Stimulated activated CD4-positive, alpha-beta T cell treated with anti-CD3 and anti-CD28 coated beads, Interleukin-15, amount 100 ng/mL, for 48 hours (primary cell): ENCODE results near the gene C19orf12.
A peak's percentile ranks its signal among the peaks of the same experiment; 100 is the strongest.

Source experiments
- DNase-seq, 2 donors: peaks; one replicate each; pipeline ENCODE4 v3.0.0-alpha.2; 2020; ENCODE audit warnings: low read depth in 2 of 2

The C19orf12 gene

DNA sequence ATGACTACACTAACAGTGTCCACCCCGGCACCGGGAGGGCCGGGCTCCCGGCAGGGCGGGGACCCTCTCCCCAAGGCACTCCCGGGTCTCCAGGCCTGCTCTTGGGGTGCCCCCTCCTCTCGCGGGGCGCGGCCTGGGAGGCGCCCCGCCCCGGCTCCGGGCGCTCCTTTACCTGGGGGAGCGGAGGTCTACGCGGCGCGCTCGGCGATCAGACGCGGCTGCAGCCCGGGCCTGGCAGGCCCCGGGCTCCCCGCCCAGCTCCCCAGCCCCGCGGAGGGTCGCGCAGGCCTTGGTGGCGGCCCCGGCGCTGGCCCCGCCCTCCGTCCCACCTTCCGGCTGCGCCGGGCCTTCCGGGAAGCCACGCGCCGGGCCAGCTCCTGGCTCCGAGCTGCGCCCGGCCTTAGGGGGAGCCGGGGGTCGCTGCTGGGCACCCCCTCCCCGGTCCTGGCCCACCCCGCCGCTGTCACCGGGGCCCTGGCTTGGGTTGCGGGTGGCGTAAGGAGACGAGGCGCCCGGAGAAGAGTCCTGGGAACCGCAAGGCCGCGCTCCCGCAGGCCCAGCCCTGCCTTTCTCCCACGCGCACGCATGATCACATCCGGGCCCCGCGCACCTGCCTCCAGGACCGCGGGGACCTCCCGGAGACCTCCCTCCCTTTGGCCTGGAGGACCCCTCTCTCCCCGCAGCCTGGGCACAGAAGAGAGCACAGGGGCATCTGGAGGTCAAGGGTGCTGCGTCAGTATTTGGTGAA lies at the start of gene C19orf12:
Gene C19orf12, minus strand, starts transcription at position 309 of the 748 bp plus-strand sequence. CDS start 6,848 bp downstream, outside the sequence.
- peak; percentile 47 to 57 for DNase-seq

DNA sequence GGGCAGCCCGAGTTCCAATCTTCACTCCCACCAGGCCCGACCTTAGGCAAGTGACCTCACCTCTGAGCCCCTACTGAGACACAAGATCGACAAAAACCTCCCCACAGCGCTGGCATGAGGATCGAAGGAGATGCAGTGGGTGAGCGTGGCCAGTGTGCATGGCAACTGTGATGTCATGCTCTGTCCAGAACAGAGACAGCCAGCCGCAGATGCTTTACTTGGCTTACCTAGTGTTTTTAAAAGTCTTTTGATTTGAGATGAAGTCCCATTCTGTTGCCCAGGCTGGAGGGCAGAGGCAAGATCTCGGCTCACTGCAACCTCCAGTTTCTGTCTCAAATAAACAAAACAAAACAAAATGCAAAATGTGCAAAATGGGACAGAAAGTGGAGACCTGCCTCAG lies 49.3 kb upstream of the C19orf12 start:
- no peak for DNase-seq

DNA sequence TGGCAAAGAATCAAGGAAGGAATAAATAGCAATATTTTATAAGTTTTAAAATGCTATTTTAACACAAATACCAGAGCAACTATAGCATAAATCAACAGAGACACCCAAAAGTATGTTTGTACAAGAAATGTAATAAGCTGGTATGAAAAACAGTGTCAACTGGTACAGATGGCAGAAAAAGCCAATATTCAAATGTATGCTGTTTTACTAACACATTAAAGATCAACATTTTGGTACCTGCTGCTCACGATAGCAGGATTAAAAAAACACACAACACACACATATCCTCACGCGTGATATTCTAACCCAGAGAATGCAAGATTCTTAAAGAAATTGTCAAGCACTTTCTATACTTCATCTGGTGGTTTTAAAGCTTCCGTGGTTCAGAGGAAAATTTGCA lies 48.1 kb upstream of the C19orf12 start:
- DNase-seq = no peak

DNA sequence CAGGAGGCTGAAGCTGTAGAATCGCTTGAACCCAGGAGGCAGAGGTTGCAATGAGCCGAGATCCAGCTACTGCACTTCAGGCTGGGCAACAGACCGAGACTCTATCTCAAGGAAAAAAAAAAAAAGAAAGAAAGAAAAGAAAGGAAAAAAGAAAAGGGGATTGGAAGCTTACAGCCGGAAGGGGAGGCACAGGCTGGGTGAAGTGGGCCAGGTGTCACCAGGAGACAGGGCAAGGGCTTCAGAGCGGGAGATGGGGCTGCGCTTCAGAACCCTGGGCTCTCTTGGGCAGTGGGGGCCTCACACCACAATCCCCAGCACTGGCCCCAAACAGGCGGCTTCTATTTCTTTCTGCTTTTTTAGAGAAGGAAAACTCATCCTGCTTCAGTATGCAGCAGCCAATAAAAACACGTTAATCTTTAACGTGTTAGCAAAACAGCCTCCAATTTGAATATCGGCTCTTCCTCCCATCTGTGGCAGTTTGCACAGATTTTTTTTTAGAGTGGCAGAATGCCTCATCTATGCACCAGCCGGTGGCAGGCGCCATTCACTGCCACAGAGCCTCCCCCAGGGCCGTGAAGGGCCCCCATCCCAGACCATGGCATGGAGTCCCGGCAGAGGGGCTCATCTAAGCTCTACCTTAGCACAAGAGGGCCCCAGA lies 46.6 kb upstream of the C19orf12 start:
- DNase-seq = no peak

DNA sequence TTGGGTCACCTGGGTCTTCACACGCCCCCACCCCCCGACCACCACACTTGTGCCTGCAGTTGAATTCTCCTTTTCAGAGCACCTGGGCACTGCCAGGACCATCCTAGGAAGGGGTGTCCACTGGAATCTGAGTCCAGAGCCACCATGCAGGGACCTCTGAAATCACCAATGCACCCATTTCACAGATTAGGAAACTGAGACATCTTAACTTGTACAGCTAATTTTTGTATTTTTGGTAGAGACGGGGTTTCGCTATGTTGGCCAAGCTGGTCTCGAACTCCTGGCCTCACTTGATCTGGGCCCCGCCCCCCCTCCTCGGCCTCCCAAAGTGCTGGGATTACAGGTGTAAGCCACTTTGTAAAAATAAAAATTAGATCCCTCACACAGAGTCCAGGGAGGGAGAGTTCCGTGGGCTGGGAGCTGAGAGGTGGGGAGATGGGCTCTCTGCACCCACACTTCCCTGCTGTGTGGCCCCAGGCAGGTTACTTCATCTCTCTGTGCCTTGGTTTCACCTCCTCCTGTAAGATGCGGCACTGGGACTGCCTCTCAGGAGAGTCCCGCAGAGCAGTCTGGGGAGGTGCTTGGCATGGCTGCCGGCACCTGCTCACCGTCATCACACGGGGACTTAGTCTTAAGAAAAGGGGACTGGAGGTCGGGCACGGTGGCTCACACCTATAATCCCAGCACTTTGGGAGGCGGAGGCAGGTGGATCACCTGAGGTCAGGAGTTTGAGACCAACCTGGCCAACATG lies 45.9 kb upstream of the C19orf12 start:
- DNase-seq = no peak

DNA sequence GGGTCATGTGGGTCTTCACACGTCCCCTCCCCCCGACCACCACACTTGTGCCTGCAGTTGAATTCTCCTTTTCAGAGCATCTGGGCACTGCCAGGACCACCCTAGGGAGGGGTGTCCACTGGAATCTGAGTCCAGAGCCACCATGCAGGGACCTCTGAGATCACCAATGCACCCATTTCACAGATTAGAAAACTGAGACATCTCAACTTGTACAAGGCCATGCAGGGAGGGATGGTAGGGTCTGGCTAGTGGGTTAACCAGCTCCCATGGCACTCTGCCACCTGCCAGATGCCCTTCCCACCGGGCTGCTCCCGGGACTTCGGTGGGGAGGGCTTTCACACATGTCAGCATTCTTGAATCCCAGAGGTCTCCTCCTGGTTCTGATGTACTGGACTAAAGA lies 44.3 kb upstream of the C19orf12 start:
- no peak for DNase-seq

DNA sequence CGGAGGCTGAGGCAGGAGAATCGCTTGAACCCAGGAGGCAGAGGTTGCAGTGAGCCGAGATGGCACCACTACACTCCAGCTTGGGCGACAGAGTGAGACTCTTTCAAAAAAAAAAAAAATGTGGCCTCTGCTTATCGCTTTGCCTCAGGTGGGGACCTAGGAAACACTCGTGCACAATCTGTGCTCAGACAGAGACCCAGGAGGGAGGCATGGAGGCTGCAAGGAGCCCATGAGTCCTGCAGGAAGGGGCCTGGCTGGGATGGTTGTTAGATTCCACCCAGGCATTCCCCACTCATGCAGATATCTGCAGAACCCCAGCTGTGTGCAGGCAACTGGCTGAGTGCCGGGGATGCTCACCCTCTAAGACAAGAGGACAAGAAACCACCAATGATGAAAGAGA lies 43.8 kb upstream of the C19orf12 start:
- no peak for DNase-seq

DNA sequence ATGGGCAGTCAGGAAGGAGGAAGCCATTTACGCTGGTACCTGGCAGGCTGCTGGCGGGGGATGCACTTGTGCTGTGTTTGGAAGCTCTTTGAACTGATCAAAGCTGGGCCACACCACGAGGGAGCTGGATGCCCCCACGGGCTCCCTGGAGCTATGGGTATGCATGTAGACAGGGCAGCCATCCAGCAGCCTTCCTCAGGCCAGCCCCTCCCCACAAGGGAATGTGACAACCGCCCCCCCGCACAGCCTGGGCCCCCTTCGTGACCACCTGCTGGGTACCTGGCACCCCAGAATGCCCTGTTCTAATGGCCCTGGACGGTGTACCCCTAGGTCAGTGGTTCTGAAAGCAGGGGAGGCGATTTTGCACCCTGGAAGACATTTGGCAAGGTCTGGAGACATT lies 42.5 kb upstream of the C19orf12 start:
- no peak for DNase-seq

DNA sequence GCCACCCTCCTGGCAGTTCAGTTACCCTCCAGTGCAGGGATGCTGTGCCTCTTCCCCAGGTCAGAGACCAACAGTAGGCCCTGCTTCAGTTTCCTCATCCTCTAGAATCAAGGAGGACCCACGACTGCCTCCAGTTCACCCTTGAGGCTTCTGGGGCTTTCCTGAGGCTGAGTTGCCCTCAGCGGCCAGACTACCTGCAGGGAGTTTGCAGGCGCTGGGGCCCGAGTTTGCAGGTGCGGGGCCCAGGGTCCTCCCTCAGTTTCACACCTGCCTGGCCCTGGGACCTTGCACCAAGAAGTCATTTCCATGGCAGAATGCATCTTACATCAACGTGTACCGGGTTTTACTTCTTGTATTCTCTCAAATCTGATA lies 38.9 kb upstream of the C19orf12 start:
- no peak for DNase-seq

DNA sequence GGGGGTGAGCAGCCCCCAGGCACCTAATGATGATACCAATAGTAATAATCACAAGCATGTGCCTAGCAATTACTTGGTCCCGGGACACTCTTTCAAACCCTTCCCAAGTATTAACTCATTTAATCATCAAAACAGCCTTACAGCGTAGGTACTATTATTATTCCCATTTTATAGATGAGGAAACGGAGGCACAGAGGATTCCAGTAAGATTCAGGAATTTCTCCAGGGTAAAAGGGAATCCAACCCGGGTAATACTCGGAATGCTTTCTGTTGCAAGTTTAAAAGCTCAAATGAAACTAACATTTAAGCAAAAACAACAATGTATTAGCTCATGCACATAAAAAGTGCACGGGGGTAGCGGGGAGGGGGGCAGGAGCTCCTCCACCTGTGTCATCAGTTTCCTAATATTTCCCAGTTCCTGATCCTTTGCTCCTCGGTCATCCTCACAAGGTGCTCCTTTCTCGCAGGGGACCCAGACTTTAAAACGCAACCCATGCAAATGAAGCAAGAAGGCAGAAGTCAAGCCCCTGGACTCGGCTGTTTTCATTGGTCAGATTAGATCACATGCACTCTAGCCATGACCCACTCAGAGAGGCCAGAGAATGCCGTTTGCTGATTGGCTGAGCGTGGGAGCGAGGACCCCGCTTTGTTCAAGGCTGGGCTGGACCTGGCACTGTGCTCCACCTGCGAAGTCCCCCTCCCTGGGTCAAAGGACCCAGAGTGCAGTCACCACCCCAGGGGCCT lies 38.3 kb upstream of the C19orf12 start:
- no peak for DNase-seq

DNA sequence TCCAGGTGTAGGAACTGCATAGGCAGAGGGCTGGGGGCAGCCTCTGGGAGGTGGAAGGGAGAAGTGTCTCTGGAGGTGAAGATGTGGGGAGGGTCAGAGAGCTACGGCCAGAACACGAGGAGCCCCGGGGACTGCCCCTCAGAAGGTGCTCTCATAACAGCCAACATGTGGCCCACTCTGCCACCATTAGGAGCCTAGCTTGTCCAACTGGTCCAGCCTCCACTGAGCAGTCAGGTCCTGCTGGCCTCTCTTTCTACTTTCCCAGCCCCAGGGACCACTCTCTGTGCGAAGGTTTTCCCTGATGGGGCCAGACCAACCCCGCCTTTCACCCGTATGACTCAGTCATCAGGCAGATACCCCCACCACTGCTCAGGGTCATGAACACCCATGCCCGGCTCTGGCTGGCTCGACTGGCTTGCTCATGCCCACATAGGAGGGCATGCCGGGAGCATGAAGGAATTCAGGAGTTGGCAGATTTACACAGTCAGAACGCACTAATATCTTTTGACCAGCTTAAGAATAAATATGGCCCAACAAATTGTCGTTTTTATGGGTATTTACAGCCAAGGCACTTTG lies 37.5 kb upstream of the C19orf12 start:
- no peak for DNase-seq

DNA sequence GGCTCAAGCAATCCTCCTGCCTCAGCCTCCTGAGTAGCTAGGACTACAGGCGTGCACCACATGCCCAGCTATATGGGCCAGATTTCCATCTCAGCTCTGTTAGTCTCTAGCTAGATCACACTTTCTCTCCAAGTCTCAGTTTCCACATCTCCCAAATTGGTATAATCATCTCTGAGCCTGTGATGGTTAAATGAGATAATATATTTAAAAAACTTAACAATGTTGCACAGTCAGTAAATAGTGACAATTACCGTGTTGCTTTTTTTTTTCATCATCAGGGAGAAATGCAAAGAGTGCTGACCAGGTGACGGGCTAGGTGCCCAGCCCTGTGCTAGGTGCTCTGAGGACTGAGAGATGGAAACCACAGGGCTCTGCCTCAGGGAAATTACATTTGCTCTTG lies 36.9 kb upstream of the C19orf12 start:
- no peak for DNase-seq

DNA sequence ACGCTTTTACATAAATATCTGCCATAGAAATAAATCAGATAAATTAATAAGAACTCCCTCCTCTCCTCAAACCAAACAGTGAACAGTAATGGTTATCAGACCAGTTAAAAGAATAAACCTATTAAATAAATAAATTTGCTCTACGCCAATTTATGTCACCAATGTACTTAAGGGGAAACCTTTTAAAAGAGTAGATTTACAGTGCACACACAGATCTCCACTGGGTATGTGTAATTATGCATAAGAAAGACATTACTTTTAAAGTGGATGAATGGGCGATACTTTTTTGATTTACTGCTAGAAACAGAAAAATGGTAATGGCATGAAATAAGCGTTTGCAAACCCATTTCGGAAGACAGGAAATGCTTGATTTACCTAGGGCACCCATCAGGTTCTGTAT lies 34.9 kb upstream of the C19orf12 start:
- DNase-seq = no peak

DNA sequence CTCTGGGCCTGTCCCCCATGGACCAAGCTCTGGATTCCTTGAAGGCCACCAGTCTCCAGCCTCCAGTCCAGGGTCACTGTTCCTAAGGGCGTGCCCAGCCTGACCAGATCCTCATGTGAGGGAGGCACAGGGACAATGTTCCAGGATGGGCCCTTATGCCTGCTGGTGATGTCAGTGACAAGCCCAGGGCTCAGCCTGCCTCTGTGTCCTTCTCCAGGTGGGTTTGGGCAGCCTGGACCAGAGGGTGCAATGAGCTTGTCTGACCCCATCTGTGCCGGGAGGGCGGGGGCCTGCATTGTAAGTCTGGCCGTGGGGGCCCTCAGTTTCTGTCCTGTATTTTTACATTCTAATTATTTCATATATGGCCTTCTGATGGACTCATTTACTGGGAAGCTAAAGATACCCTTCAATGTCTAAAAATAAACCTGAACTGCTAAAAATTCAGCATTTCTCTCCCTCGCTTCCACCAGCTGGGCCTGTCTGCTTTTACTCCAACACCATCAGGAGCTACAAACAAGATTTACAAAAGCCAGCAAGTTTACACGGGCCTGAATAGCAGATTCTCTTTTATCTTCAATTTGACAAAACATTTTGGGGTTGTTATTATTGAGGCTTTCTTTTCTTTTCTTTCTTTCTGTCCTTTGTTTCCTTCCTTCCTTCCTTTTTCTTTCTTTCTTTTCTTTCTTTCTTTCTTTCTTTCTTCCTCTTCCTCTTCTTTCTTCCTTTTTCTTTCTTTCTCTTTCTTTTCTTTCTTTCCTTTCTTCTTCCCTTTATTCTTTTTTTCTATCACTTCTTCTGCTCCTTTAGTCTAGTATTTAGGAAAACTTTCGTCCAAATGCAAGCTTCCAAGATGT lies 34.2 kb upstream of the C19orf12 start:
- no peak for DNase-seq

DNA sequence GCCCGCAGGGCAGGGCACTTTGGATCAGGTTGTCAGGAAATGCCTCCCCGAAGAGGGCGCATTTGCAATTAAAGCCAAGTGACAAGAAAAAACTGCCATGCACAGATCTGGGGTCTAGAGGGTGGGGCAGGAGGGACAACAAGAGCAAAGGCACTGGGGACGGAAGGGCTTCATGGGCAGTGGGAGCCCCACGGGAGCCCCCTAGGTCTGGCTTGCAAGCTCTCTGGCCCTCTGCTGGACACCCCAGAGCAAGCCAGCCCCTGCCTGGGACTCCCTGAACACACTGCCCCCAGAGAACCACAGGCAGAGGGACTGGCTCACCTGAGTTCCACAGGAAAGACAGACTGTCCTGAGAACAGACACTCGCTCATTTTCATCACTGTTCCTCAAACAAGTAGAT lies 30.2 kb upstream of the C19orf12 start:
- DNase-seq = no peak

DNA sequence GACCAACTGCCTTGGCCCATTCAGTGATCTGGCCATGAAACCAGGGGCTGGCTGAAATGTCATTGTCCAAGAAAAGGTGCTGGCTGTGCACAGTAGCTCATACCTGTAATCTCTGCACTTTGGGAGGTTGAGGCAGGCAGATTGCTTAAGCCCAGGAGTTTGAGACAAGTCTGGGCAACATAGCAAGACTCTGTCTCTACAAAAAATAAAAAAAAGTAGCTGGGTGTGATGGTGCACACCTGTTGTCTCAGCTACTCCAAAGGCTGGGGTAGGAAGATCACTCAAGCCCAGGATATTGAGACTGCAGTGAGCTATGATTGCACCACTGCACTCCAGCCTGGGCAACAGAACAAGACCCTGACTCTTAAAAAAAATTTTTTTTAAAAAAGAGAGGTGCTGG lies 28.6 kb upstream of the C19orf12 start:
- DNase-seq = no peak

DNA sequence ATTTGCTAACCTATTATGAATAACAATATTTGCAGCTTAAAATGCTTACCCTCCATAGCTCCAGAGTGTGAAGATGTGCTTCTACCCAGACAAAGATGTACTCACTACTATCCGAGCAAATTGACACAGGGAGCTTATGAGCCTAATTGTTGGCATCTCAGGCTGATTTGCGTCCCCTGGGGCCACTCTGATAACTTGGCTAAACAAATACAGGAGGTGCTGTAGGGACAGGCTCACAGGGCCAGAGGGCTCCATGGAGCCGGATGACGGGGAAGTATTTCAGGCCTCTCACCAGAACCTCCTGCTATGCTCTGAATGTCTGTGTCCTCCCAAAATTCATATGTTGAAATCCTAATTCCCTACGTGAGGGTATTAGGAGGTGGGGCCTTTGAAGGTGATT lies 26.7 kb upstream of the C19orf12 start:
- DNase-seq = no peak

DNA sequence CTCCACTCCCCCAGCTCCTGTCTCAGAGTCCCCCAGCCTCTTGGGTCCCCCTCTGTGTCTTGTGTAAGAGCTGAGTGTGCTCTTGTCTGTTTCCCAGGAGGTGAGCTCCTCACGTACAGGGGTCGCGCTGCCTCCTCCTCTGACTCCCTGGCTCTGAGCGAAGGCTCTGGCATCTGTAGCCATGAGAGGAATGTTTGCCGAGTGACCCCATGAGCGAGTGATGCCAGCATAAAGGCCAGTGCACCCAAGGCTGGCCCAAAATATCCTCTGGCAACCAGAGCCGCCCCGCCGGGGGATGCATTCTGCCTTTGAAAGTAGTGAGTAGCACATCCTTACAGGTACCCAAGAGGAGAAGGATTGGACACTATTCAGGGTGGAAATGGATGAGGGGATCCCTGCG lies 26.2 kb upstream of the C19orf12 start:
- DNase-seq = no peak

DNA sequence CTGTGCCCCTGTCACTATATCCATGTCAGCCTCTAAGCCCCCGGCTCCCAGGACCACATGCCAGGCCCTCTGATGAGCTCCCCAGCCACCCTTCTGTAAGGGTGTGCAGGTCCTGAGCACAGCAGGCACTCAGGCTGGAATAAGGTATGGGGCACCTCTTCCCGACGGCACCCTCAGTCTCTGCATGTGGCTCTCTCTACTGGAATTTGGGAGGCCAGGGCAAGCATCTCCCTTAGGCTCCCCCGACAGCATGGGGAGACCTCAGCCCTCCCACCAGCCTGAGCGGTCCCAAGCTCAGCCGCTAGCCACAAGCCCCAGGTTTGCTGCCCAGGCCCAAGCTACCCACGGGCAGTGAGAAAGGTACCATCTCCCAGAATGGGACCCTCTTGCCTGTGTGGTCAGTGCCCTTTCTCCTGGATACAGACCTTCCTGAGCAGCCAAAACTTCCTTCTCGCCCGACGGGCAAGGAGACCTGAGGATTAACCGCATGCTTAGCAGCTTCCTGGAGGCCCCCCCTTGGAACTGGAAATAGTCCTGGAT lies 22.5 kb upstream of the C19orf12 start:
- no peak for DNase-seq

DNA sequence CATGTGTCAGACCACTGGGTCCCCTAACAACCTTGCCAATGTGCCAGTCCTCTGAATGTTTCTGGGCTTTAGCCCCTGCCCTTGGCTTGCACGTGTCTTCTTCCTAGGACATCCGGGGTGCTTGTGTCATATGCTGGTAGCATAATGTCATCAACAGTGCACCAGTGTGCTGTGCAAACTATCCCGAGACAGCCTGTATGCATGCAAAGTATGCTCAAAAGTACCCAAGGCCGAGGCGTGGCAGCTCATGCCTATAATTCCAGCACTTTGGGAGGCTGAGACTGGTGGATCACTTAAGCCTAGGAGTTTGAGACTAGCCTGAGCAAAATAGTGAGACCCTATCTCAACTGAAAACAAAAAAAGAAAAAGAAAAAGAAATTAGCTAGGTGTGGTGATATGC lies 20.8 kb upstream of the C19orf12 start:
- no peak for DNase-seq
